ENCODE measurements around the gene CEP83. TPM values are rescaled to one million over a fixed set of nuclear protein-coding genes. Genes with fewer than 3 reads are reported as not detected.
"Not testable (repeated sequence)": the region's sequence is repeated elsewhere in the genome, so short reads cannot be mapped to it uniquely, and the experiment has no call there.

Gene CEP83
- total and polyA plus RNA-seq, 7 donors = 3.4 to 8.4 (median 6.5) TPM

DNA sequence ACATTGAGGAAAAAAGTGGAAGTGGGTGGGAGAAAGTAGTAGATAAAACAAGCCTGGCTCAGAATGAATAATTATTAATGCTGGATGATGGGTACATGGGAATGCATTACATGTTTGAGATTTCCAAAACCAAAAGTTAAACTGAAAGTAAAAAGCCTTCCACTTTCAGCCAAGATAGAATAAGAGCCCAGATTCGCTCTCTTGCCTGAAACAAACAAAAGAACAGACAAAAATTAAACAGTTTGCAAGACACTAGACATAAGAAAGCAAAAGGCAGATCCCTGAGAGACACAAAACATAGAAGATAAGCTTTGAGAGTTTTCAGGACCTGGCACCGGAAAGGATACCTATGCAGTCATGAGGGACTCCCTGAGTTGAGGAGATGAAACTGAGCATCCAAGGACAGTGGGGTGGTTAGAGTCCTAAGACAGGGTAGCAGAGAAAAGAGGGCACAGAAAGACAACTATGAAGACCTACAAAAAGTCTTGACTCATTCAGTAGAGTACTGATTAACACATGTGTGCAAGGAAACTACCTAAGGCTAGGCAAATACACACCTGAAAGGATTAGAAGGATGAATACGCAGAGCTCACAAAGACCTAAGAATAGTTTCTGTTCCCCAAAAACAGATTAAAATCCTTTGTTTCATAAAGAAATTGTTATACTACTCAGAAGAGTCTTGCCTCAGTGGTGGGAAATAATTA, 54.1 kb downstream of the CEP83 start:
- ATAC-seq = no peak
- DNase-seq = no peak
- peak overlapping the region; percentile 9 for H3K27ac ChIP-seq
- H3K36me3 ChIP-seq (ENCODE audit: insufficient read depth in 1 of 2, low read depth in 1 of 2) = no peaks in the 10 kb centered on the region
- WGBS, 3 donors = 81 to 88% (median 83%) methylated on average over 3 of the region's 3 CpGs
- H3K27me3 ChIP-seq (ENCODE audit: insufficient read depth in 3 of 3, low read length in 2 of 3) = no peaks in the 10 kb centered on the region
- no peak for TF ChIP-seq CTCF (IDR thresholded peaks at IDR 0.05)
- H3K4me1 ChIP-seq = peaks cover 14% of the 10 kb centered on the region
- H3K4me3 ChIP-seq = peak overlapping the region; percentile 11
- no peaks in the 10 kb centered on the region for H3K9me3 ChIP-seq
- intact Hi-C loops (cut with DNase I) = no loop called here

DNA sequence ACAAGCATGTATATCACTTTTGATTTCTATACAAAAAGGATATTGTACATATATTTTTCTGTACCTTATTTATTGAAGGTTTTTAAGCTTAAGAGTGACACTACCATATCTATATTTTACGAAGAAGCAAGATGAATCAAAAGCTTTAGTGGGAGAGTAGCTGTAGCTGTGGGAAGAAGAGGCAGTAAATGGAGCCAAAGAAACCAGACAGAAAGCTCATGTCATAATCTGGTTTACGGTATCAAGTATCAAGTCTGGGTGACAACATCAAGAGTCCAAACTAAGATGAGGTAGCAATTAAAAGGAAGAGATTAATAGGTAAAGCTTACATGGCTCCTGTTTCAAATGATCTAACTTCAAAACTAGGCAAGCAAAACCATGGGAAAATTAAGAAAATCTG, 54.8 kb downstream of the CEP83 start:
- H3K27ac ChIP-seq = no peak overlapping the region
- ATAC-seq = peak in 3 of 4 donors; percentile 47 to 83 (median 48)
- DNase-seq = no peak
- H3K36me3 ChIP-seq (ENCODE audit: insufficient read depth in 1 of 2, low read depth in 1 of 2) = peaks cover 0 to 2% of the 10 kb centered on the region in 2 donors
- H3K27me3 ChIP-seq (ENCODE audit: insufficient read depth in 3 of 3, low read length in 2 of 3) = no peaks in the 10 kb centered on the region
- no peak for TF ChIP-seq CTCF (IDR thresholded peaks at IDR 0.05)
- H3K9me3 ChIP-seq = no peaks in the 10 kb centered on the region
- intact Hi-C loops (cut with DNase I) = no loop called here
- peak overlapping the region; percentile 11 for H3K4me3 ChIP-seq
- WGBS, 3 donors = 29 to 38% (median 32%) methylated on average over 2 of the region's 2 CpGs
- peaks cover 14% of the 10 kb centered on the region for H3K4me1 ChIP-seq

DNA sequence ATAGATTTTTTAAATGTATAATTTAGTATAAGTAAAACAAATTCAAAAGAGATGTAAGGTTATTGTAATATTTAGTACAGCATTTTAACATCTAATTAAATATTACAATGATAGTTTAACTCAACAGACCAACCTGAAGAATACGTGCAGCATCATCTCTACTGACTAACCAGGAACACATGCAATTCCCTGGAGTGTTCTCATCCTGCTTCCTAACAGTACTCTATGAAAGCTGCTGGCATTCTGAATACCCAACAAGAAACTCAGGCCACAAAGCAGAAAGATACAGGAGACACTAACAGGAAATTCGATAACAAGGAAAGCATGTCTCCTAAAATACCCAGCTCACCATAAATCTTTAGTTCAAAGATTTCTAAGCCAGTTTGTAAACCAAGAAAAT, 58.3 kb downstream of the CEP83 start:
- peaks cover 0 to 7% of the 10 kb centered on the region in 2 donors for H3K36me3 ChIP-seq (ENCODE audit: insufficient read depth in 1 of 2, low read depth in 1 of 2)
- ATAC-seq (no peak), DNase-seq (no peak)
- peaks cover 14% of the 10 kb centered on the region for H3K4me1 ChIP-seq
- WGBS, 3 donors = 72 to 90% (median 83%) methylated on average over 2 of the region's 2 CpGs
- H3K27ac ChIP-seq = no peak overlapping the region
- no peaks in the 10 kb centered on the region for H3K27me3 ChIP-seq (ENCODE audit: insufficient read depth in 3 of 3, low read length in 2 of 3)
- no peaks in the 10 kb centered on the region for H3K9me3 ChIP-seq
- H3K4me3 ChIP-seq = no peak overlapping the region
- TF ChIP-seq CTCF (IDR thresholded peaks at IDR 0.05) = no peak
- intact Hi-C loops (cut with DNase I) = no loop called here

DNA sequence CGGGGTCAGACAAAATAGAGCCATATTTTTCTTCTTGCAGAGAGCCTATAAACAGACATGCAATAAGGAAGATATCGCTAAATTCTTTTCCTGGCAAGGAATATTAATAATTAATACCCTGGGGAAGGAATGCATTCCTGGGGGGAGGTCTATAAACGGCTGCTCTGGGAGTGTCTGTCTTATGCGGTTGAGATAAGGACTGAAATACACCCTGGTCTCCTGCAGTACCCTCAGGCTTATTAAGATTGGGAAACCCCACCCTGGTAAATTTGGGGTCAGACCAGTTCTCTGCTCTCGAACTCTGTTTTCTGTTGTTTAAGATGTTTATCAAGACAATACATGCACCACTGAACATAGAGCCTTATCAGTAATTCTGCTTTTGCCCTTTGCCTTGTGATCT, 61.0 kb downstream of the CEP83 start:
- H3K36me3 ChIP-seq (ENCODE audit: insufficient read depth in 1 of 2, low read depth in 1 of 2); H3K9me3 ChIP-seq; ATAC-seq; H3K27me3 ChIP-seq (ENCODE audit: insufficient read depth in 3 of 3, low read length in 2 of 3); DNase-seq; intact Hi-C loops (cut with DNase I); H3K4me1 ChIP-seq; H3K27ac ChIP-seq; H3K4me3 ChIP-seq: not testable (repeated sequence)
- WGBS, 3 donors = 92 to 94% (median 94%) methylated on average over 5 of the region's 5 CpGs

DNA sequence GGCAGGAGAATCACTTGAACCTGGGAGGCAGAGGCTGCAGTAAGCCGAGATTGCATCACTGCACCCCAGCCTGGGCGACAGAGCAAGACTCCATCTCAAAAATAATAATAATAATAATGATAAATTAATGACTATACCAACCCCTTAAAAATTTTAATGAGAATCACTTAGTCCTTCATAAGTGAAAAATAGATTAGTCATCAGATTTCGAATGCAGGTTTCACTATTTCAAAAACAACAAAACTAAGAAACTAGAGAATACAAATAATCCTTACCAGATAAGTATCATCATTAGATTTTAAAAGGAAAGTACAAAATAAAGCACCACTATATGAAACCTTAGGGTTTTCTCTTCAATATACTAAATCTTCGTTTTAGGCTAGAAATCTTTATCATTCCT, 62.3 kb downstream of the CEP83 start:
- Histone ChIP-seq H3K9me3 (no peaks in the 10 kb centered on the region), H3K27me3 (ENCODE audit: insufficient read depth in 3 of 3, low read length in 2 of 3) (no peaks in the 10 kb centered on the region), H3K4me3 (no peak overlapping the region), H3K4me1 (no peaks in the 10 kb centered on the region), H3K27ac (no peak overlapping the region), H3K36me3 (ENCODE audit: insufficient read depth in 1 of 2, low read depth in 1 of 2) (peaks cover 0 to 7% of the 10 kb centered on the region in 2 donors)
- TF ChIP-seq CTCF (IDR thresholded peaks at IDR 0.05) = no peak
- intact Hi-C loops (cut with DNase I) = no loop called here
- no peak for ATAC-seq
- WGBS, 3 donors = 98 to 100% (median 98%) methylated on average over 4 of the region's 4 CpGs
- DNase-seq = no peak

- intact Hi-C loops (cut with DNase I); DNase-seq; H3K9me3 ChIP-seq; H3K27me3 ChIP-seq (ENCODE audit: insufficient read depth in 3 of 3, low read length in 2 of 3); H3K4me1 ChIP-seq; H3K4me3 ChIP-seq; ATAC-seq; H3K36me3 ChIP-seq (ENCODE audit: insufficient read depth in 1 of 2, low read depth in 1 of 2); H3K27ac ChIP-seq: not testable (repeated sequence)
- 96 to 100% (median 97%) methylated on average over 4 of the region's 4 CpGs for WGBS, 3 donors
Observed at GRCh38 chr12:94396014-94396413, 63.7 kb downstream of the CEP83 start.

Measured in psoas muscle (tissue), 8 donors.